HepG2 (cell line): Measurements from ENCODE around the gene GDF2. TPM values are rescaled to one million over a fixed set of nuclear protein-coding genes. Genes with fewer than 3 reads are reported as not detected.

Experiments
- ATAC-seq: fragments of 200-7000 bp; cut with Tn5 transposase; 3 replicates; pipeline ENCODE4 v1.9.1; 2020; ENCODE audit warnings: mild to moderate bottlenecking, moderate library complexity
- BruUV-seq: library from RNA; stranded (reverse); fragments of 400-500 nt; replicated peaks from 2 replicates; lab custom pipeline; 2021; lab: Mats Ljungman, UMichigan
- CTCF ChIA-PET: fragments of 300-600 bp; formaldehyde crosslinking; extraction: SDS; loops from one replicate; lab custom pipeline; 2021; ENCODE audit warnings: low total read pairs, inconsistent platforms, low intra/inter-chr PET ratio; lab: Yijun Ruan, JAX
- POLR2A ChIA-PET: fragments of 350-600 bp; sonication (Branson Sonifier 250); formaldehyde crosslinking; loops from one replicate; lab custom pipeline; 2020; ENCODE audit warnings: antibody characterized with exemption, inconsistent platforms; lab: Yijun Ruan, JAX
- DNase-seq: peaks from one replicate; pipeline ENCODE4 v3.0.0-alpha.2; 2015; ENCODE audit warnings: low spot score
- FAIRE-seq: peaks from 3 replicates; lab custom pipeline; 2011; peaks lifted over from hg19 to GRCh38; lab: Jason Lieb, UNC
- H2AFZ ChIP-seq: one replicate; pipeline ENCODE4 v1.6.1; 2011; ENCODE audit warnings: low read length, inconsistent platforms
- H3K27ac ChIP-seq: fragments of 300-600 bp; 3 replicates; pipeline ENCODE4 v1.8.0; 2011; ENCODE audit warnings: mixed run types, mild to moderate bottlenecking, mixed read lengths, low read length, inconsistent platforms; ENCODE audit not compliant: insufficient read depth; ENCODE audit errors: extremely low read length
- H3K27me3 ChIP-seq, 2 experiments: fragments of 200-600 bp in 1 of 2; 2 replicates in 1 of 2; 3 replicates in 1 of 2; pipeline versions ENCODE4 v1.6.0 to v1.8.0; 2011; ENCODE audit warnings: low read length in 2 of 2, mild to moderate bottlenecking in 2 of 2, moderate library complexity in 2 of 2, inconsistent platforms in 1 of 2; ENCODE audit not compliant: insufficient read depth in 2 of 2, control insufficient read depth in 1 of 2
- H3K36me3 ChIP-seq, 2 experiments: fragments of 200-600 bp in 1 of 2; replicated peaks in 1 of 2; 2 replicates in 1 of 2; 3 replicates in 1 of 2; pipeline versions ENCODE4 v1.5.1 to v1.8.0; 2011; ENCODE audit warnings: low read length in 2 of 2, inconsistent platforms in 1 of 2; ENCODE audit not compliant: insufficient read depth in 2 of 2, control insufficient read depth in 1 of 2
- H3K4me1 ChIP-seq: 2 replicates; pipeline ENCODE4 v1.5.1; 2012; ENCODE audit warnings: low read length, inconsistent platforms; ENCODE audit not compliant: insufficient read depth
- H3K4me2 ChIP-seq: 2 replicates; pipeline ENCODE4 v1.6.0; 2011; ENCODE audit warnings: low read depth, low read length, inconsistent platforms
- H3K4me3 ChIP-seq, 3 experiments: fragments of 200-600 bp in 1 of 3; sonication (generic), shearing (Covaris generic) in 1 of 3; replicated peaks in 1 of 3; 2 replicates each; pipeline ENCODE4 v1.5.1; 2011 to 2016; ENCODE audit warnings: low read length in 3 of 3, inconsistent platforms in 2 of 3, low read depth in 2 of 3, mild to moderate bottlenecking in 2 of 3, control low read depth in 1 of 3, mixed read lengths in 1 of 3; ENCODE audit not compliant: insufficient read depth in 1 of 3
- H3K79me2 ChIP-seq: one replicate; pipeline ENCODE4 v1.6.1; 2011; ENCODE audit warnings: low read length, inconsistent platforms; ENCODE audit not compliant: insufficient read depth
- H3K9ac ChIP-seq: 2 replicates; pipeline ENCODE4 v1.6.0; 2011; ENCODE audit warnings: mild to moderate bottlenecking, low read depth, low read length, inconsistent platforms; ENCODE audit not compliant: insufficient read depth
- H3K9me3 ChIP-seq: 2 replicates; pipeline ENCODE4 v1.5.1; 2012; ENCODE audit warnings: mild to moderate bottlenecking, low read length
- H4K20me1 ChIP-seq: 2 replicates; pipeline ENCODE4 v1.6.0; 2011; ENCODE audit warnings: inconsistent platforms, mild to moderate bottlenecking, low read length, moderate library complexity; ENCODE audit not compliant: insufficient read depth
- EZH2 ChIP-seq: conservative IDR thresholded peaks from 2 replicates; pipeline ENCODE4 v1.6.1; 2012; ENCODE audit warnings: mild to moderate bottlenecking, low read depth, low read length, moderate library complexity
- JDP2 ChIP-seq: sonication (generic); formaldehyde crosslinking; IDR thresholded peaks from 2 replicates; pipeline ENCODE4 v1.8.1; 2022; ENCODE audit warnings: missing genetic modification reagents, borderline replicate concordance
- MLXIP ChIP-seq: sonication (generic); formaldehyde crosslinking; IDR thresholded peaks from 2 replicates; pipeline ENCODE4 v1.9.0; 2021; ENCODE audit warnings: missing genetic modification reagents, borderline replicate concordance
- MNT ChIP-seq: fragments of 450-650 bp; IDR thresholded peaks from 2 replicates; pipeline ENCODE4 v1.6.1; 2016
- ZNF256 ChIP-seq: sonication (generic); formaldehyde crosslinking; conservative IDR thresholded peaks from 2 replicates; pipeline ENCODE4 v1.4.0; 2020; ENCODE audit warnings: missing genetic modification reagents
- ZNF280D ChIP-seq: sonication (generic); formaldehyde crosslinking; IDR thresholded peaks from 2 replicates; pipeline ENCODE4 v1.5.1; 2020; ENCODE audit warnings: mild to moderate bottlenecking, missing genetic modification reagents
- WGBS: methylation state at CpG from one replicate; pipeline ENCODE4 v1.1.6; 2017; ENCODE audit warnings: low lambda C conversion rate; 5-methylcytosine and 5-hydroxymethylcytosine counted together
- in situ Hi-C: cut with HindIII; loops from 2 replicates; pipeline ENCODE4 v1.10.0; 2017; ENCODE audit warnings: low pct_unique_long_range_greater_than_20kb; ENCODE audit not compliant: extremely low pct_ligation_motif_present
- intact Hi-C: fragments of 100-400 bp; cut with micrococcal nuclease; formaldehyde crosslinking; loops from one replicate; pipeline ENCODE4 v1.10.0; 2022; ENCODE audit not compliant: unreplicated experiment
- polyA plus RNA-seq, 8 experiments: library from polyadenylated mRNA; depleted of rRNA in 3 of 8; stranded (reverse) in 7 of 8; unstranded in 1 of 8; fragments of >200 nt; fragmentation: Illumina TruSeq in 4 of 8; extraction: Trizol in 4 of 8; gene quantifications; 2 replicates each; pipeline versions ENCODE4 v1.2.1 to v1.2.3, GENCODE V29; 2011 to 2016; ENCODE audit warnings: low read depth in 4 of 8, missing spikeins in 1 of 8, mixed read lengths in 1 of 8; ENCODE audit not compliant: insufficient read depth in 1 of 8
- total RNA-seq, 5 experiments: library from RNA; depleted of rRNA; stranded (reverse); fragments of >200 nt; fragmentation: Illumina TruSeq; extraction: Trizol; gene quantifications; 2 replicates each; pipeline ENCODE4 v1.2.3, GENCODE V29; 2016; ENCODE audit warnings: low read depth in 1 of 5

The GDF2 gene
- total and polyA plus RNA-seq, 2 of the 13 experiments (the other 11 are each of a cell fraction or from before 2014, with no cell fraction given) = not detected

- H3K4me2 ChIP-seq = no peak overlapping the region
- H3K27ac ChIP-seq = no peak overlapping the region
- no peaks in the 10 kb centered on the region for H3K36me3 ChIP-seq
- ChIA-PET POLR2A (no interaction called here), CTCF (no interaction called here)
- in situ Hi-C loops (no loop called here), intact Hi-C loops (no loop called here)
- H3K27me3 ChIP-seq = 0 out of 5 replicates have a peak, but pooled peaks cover 0 to 6% of the 10 kb centered on the region in 2 experiments
- no peak overlapping the region for H2AFZ ChIP-seq
- FAIRE-seq (no peak), DNase-seq (no peak), ATAC-seq (no peak)
- WGBS = 44% methylated on average over 3 of the region's 3 CpGs
- no peaks in the 10 kb centered on the region for H3K9me3 ChIP-seq
- peaks cover 8% of the 10 kb centered on the region; the same call in 1 of the 2 replicates for H3K4me1 ChIP-seq
- no peak overlapping the region for H3K4me3 ChIP-seq
- H3K79me2 ChIP-seq = no peaks in the 10 kb centered on the region
- TF ChIP-seq ZNF280D (no peak), ZNF256 (CRISPR knock-in tag) (no peak), JDP2 (CRISPR knock-in tag) (no peak), EZH2 (no peak)
- TF ChIP-seq, all 625 proteins: peak for 0
- no peaks in the 10 kb centered on the region for H4K20me1 ChIP-seq
- no peak overlapping the region for H3K9ac ChIP-seq
- no TSS peak for BruUV-seq
Measured at GRCh38 chr10:47332946-47333345, 10.7 kb downstream of the GDF2 start.

GRCh38 chr10:47333532-47333931, 11.3 kb downstream of the GDF2 start:
- in situ Hi-C loops (no loop called here), intact Hi-C loops (no loop called here)
- POLR2A ChIA-PET = no interaction called here
- DNase-seq (no peak), ATAC-seq (no peak)
- Histone ChIP-seq H3K27ac (no peak overlapping the region), H3K4me1 (peaks cover 8% of the 10 kb centered on the region; the same call in 1 of the 2 replicates), H3K79me2 (no peaks in the 10 kb centered on the region), H3K9me3 (no peaks in the 10 kb centered on the region), H3K4me2 (no peak overlapping the region), H3K36me3 (no peaks in the 10 kb centered on the region)
- BruUV-seq = no TSS peak
- 2% methylated on average over 6 of the region's 6 CpGs for WGBS
- CTCF ChIA-PET = no interaction called here
- peak; percentile 98 for TF ChIP-seq MNT
- TF ChIP-seq MLXIP (CRISPR knock-in tag) = no peak
- TF ChIP-seq, all 625 proteins: peak for 1
- FAIRE-seq = no peak
- Histone ChIP-seq H3K9ac (no peak overlapping the region), H4K20me1 (no peaks in the 10 kb centered on the region), H3K4me3 (no peak overlapping the region), H3K27me3 (0 out of 5 replicates have a peak, but pooled peaks cover 0 to 6% of the 10 kb centered on the region in 2 experiments), H2AFZ (no peak overlapping the region)
